Body of pancreas (tissue), 4 donors: Measurements from ENCODE around the gene TMCO4.

Source experiments
- POLR2A ChIP-seq, 3 donors: fragments of 450-650 bp; IDR thresholded peaks; one replicate each; pipeline ENCODE4 v1.6.1; 2016; ENCODE audit warnings: antibody characterized with exemption in 3 of 3, mild to moderate bottlenecking in 2 of 3
- TF ChIP-seq, protein P1 (sequence below), 7 experiments: fragments of 450-650 bp in 4 of 7; fragments of 200-600 bp in 3 of 7; sonication (generic) in 3 of 7; IDR thresholded peaks; one replicate each; pipeline ENCODE4 v1.5.1; 2016 to 2019; ENCODE audit warnings: antibody characterized with exemption in 7 of 7

DNA sequence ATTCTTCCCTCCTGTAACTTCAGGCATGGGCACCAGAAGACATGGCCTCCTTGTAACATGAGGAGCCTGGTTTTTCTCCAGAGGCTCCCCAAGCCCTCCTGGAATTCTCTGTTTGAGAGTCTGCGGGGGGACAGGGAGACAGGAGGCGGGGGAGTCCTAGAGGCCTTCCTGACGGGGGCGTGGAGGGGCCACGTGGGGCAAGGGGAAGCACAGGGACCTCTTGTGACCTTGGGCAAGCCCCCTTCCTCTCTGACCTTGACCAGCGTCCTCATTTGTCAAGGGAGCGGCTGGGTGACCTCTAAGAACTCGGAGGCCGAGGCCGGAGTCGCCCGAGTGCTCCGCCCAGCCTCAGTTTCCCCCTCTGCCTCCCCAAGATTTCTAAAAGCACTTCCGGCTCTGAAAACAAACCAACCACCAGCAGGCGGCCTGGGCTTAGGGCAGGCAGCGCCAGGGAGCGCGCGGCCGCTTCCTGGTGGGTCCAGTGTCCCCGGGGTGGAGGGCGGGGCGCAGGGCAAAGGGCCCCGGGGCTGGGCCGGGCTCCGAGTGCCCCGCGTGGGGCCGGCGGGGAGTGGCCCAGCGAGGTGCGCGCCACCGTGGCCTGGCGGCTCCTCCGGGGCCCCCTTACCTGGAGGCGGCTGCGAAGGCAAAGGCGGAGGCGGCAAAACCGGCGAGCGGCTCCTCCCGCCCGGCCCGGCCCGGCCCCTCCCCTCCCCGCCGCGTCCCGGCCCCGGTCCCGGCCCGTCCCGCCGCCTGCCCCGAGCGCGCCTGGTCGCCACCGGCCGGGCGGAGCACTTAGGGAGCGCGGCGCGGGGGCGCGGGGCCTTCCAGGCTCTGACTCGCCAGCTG is at the start of gene TMCO4:
- TF ChIP-seq, protein P1, sequence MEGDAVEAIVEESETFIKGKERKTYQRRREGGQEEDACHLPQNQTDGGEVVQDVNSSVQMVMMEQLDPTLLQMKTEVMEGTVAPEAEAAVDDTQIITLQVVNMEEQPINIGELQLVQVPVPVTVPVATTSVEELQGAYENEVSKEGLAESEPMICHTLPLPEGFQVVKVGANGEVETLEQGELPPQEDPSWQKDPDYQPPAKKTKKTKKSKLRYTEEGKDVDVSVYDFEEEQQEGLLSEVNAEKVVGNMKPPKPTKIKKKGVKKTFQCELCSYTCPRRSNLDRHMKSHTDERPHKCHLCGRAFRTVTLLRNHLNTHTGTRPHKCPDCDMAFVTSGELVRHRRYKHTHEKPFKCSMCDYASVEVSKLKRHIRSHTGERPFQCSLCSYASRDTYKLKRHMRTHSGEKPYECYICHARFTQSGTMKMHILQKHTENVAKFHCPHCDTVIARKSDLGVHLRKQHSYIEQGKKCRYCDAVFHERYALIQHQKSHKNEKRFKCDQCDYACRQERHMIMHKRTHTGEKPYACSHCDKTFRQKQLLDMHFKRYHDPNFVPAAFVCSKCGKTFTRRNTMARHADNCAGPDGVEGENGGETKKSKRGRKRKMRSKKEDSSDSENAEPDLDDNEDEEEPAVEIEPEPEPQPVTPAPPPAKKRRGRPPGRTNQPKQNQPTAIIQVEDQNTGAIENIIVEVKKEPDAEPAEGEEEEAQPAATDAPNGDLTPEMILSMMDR (IDR thresholded peaks at IDR 0.05) = peak; percentile 13 to 73 (median 62)
- TF ChIP-seq POLR2A (IDR thresholded peaks at IDR 0.05) = peak; percentile 33 to 55 (median 49)
